C4-2B (cell line): ENCODE measurements around the gene SCARB1.

Experiments
- CTCF ChIP-seq: fragments of 450-650 bp; conservative IDR thresholded peaks from 2 replicates; pipeline ENCODE4 v1.5.1; 2017; ENCODE audit warnings: mild to moderate bottlenecking
- ZFX ChIP-seq: fragments of 450-650 bp; IDR thresholded peaks from 2 replicates; pipeline ENCODE4 v1.6.1; 2017

- no peak for TF ChIP-seq CTCF
- no peak for TF ChIP-seq ZFX
These were observed 121.0 kb downstream of the SCARB1 start for GRCh38 chr12:124742678-124743077.
